ENCODE data around the gene HSFY2.
"Not testable (repeated sequence)": the region's sequence is repeated elsewhere in the genome, so short reads cannot be mapped to it uniquely, and the experiment has no call there.

- TF ChIP-seq, protein P1, sequence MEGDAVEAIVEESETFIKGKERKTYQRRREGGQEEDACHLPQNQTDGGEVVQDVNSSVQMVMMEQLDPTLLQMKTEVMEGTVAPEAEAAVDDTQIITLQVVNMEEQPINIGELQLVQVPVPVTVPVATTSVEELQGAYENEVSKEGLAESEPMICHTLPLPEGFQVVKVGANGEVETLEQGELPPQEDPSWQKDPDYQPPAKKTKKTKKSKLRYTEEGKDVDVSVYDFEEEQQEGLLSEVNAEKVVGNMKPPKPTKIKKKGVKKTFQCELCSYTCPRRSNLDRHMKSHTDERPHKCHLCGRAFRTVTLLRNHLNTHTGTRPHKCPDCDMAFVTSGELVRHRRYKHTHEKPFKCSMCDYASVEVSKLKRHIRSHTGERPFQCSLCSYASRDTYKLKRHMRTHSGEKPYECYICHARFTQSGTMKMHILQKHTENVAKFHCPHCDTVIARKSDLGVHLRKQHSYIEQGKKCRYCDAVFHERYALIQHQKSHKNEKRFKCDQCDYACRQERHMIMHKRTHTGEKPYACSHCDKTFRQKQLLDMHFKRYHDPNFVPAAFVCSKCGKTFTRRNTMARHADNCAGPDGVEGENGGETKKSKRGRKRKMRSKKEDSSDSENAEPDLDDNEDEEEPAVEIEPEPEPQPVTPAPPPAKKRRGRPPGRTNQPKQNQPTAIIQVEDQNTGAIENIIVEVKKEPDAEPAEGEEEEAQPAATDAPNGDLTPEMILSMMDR (IDR thresholded peaks at IDR 0.05): not testable (repeated sequence)
- TF ChIP-seq REST (IDR thresholded peaks at IDR 0.05): not testable (repeated sequence)
These were observed 20.3 kb downstream of the HSFY2 start for GRCh38 chrY:18753133-18753815.

Data from A549 (cell line).